Measurements from ENCODE around the gene KIF26B.

KIF26B gene

GRCh38 chr1:245556057-245556456, 401.3 kb downstream of the KIF26B start:
- no peak overlapping the region for H3K4me3 Mint-ChIP-seq
- no peaks in the 10 kb centered on the region for H3K36me3 Mint-ChIP-seq
- DNase-seq: no peak
- H3K27ac Mint-ChIP-seq: no peak overlapping the region
- no peaks in the 10 kb centered on the region for H3K4me1 Mint-ChIP-seq
- peaks cover 10 to 13% of the 10 kb centered on the region in 2 donors for H3K27me3 Mint-ChIP-seq
- H3K9me3 Mint-ChIP-seq: peaks cover 0 to 2% of the 10 kb centered on the region in 2 donors
- ATAC-seq (replicated peaks): no peak

GRCh38 chr1:245558069-245558468, 403.3 kb downstream of the KIF26B start:
- Mint-ChIP-seq H3K27ac (no peak overlapping the region), H3K4me1 (no peaks in the 10 kb centered on the region), H3K36me3 (no peaks in the 10 kb centered on the region), H3K9me3 (no peaks in the 10 kb centered on the region), H3K27me3 (peaks cover 9 to 10% of the 10 kb centered on the region in 2 donors), H3K4me3 (no peak overlapping the region)
- ATAC-seq (replicated peaks) (no peak), DNase-seq (no peak)

GRCh38 chr1:245560316-245560859, 405.6 kb downstream of the KIF26B start:
- Mint-ChIP-seq H3K27ac (no peak overlapping the region), H3K36me3 (no peaks in the 10 kb centered on the region), H3K4me3 (no peak overlapping the region), H3K27me3 (peaks cover 5 to 9% of the 10 kb centered on the region in 2 donors), H3K9me3 (no peaks in the 10 kb centered on the region), H3K4me1 (no peaks in the 10 kb centered on the region)
- DNase-seq: no peak
- no peak for ATAC-seq (replicated peaks)

GRCh38 chr1:245561665-245562234, 407.0 kb downstream of the KIF26B start:
- Mint-ChIP-seq H3K27ac (no peak overlapping the region), H3K4me1 (no peaks in the 10 kb centered on the region), H3K4me3 (no peak overlapping the region), H3K36me3 (no peaks in the 10 kb centered on the region), H3K9me3 (peaks cover 0 to 4% of the 10 kb centered on the region in 2 donors), H3K27me3 (peaks cover 5% of the 10 kb centered on the region in 2 donors)
- no peak for ATAC-seq (replicated peaks)
- DNase-seq: no peak

- Mint-ChIP-seq H3K27ac (no peak overlapping the region), H3K4me1 (no peaks in the 10 kb centered on the region), H3K27me3 (peaks cover 0 to 4% of the 10 kb centered on the region in 2 donors), H3K9me3 (peaks cover 0 to 4% of the 10 kb centered on the region in 2 donors), H3K4me3 (no peak overlapping the region), H3K36me3 (no peaks in the 10 kb centered on the region)
- ATAC-seq (replicated peaks) (no peak), DNase-seq (no peak)
Observed at GRCh38 chr1:245566134-245566533, 411.3 kb downstream of the KIF26B start.

GRCh38 chr1:245566952-245567351, 412.2 kb downstream of the KIF26B start:
- Mint-ChIP-seq H3K27ac (no peak overlapping the region), H3K9me3 (peaks cover 0 to 4% of the 10 kb centered on the region in 2 donors), H3K4me3 (no peak overlapping the region), H3K27me3 (peaks cover 0 to 7% of the 10 kb centered on the region in 2 donors), H3K4me1 (no peaks in the 10 kb centered on the region), H3K36me3 (no peaks in the 10 kb centered on the region)
- DNase-seq: no peak
- no peak for ATAC-seq (replicated peaks)

GRCh38 chr1:245571815-245572294, 417.1 kb downstream of the KIF26B start:
- Mint-ChIP-seq H3K27me3 (peaks cover 5 to 7% of the 10 kb centered on the region in 2 donors), H3K36me3 (no peaks in the 10 kb centered on the region), H3K4me3 (no peak overlapping the region), H3K9me3 (no peaks in the 10 kb centered on the region), H3K27ac (no peak overlapping the region), H3K4me1 (no peaks in the 10 kb centered on the region)
- ATAC-seq (replicated peaks) (no peak), DNase-seq (no peak)

- no peak overlapping the region for H3K4me3 Mint-ChIP-seq
- DNase-seq (no peak), ATAC-seq (replicated peaks) (no peak)
Observed at GRCh38 chr1:245572709-245573108, 417.9 kb downstream of the KIF26B start.

GRCh38 chr1:245575710-245576109, 420.9 kb downstream of the KIF26B start:
- ATAC-seq (replicated peaks) (no peak), DNase-seq (no peak)
- no peak overlapping the region for H3K27ac Mint-ChIP-seq
- no peaks in the 10 kb centered on the region for H3K4me1 Mint-ChIP-seq
- H3K4me3 Mint-ChIP-seq: no peak overlapping the region
- H3K9me3 Mint-ChIP-seq: no peaks in the 10 kb centered on the region
- no peaks in the 10 kb centered on the region for H3K36me3 Mint-ChIP-seq
- peaks cover 19 to 28% of the 10 kb centered on the region in 2 donors for H3K27me3 Mint-ChIP-seq

More at GRCh38 chr1:245572709-245573108, 417.9 kb downstream of the KIF26B start:
- Mint-ChIP-seq H3K27ac (no peak overlapping the region), H3K9me3 (no peaks in the 10 kb centered on the region), H3K27me3 (peaks cover 12 to 13% of the 10 kb centered on the region in 2 donors), H3K4me1 (no peaks in the 10 kb centered on the region), H3K36me3 (no peaks in the 10 kb centered on the region)

- Mint-ChIP-seq H3K4me3 (no peak overlapping the region), H3K27ac (no peak overlapping the region), H3K4me1 (no peaks in the 10 kb centered on the region), H3K9me3 (no peaks in the 10 kb centered on the region), H3K36me3 (no peaks in the 10 kb centered on the region), H3K27me3 (peaks cover 13 to 30% of the 10 kb centered on the region in 2 donors)
- no peak for DNase-seq
- no peak for ATAC-seq (replicated peaks)
Observed at GRCh38 chr1:245576323-245576722, 421.5 kb downstream of the KIF26B start.

GRCh38 chr1:245577191-245578157, 422.7 kb downstream of the KIF26B start:
- no peaks in the 10 kb centered on the region for H3K4me1 Mint-ChIP-seq
- no peak overlapping the region for H3K27ac Mint-ChIP-seq
- H3K9me3 Mint-ChIP-seq: no peaks in the 10 kb centered on the region
- ATAC-seq (replicated peaks) (no peak), DNase-seq (no peak)
- no peaks in the 10 kb centered on the region for H3K36me3 Mint-ChIP-seq
- peaks cover 12 to 30% of the 10 kb centered on the region in 2 donors for H3K27me3 Mint-ChIP-seq
- no peak overlapping the region for H3K4me3 Mint-ChIP-seq

- ATAC-seq (replicated peaks) (no peak), DNase-seq (no peak)
- H3K27me3 Mint-ChIP-seq: peaks cover 12 to 35% of the 10 kb centered on the region in 2 donors
- no peaks in the 10 kb centered on the region for H3K4me1 Mint-ChIP-seq
- H3K9me3 Mint-ChIP-seq: no peaks in the 10 kb centered on the region
- no peak overlapping the region for H3K4me3 Mint-ChIP-seq
- H3K36me3 Mint-ChIP-seq: no peaks in the 10 kb centered on the region
- H3K27ac Mint-ChIP-seq: no peak overlapping the region
Observed at GRCh38 chr1:245578308-245578707, 423.5 kb downstream of the KIF26B start.

GRCh38 chr1:245578771-245579170, 424.0 kb downstream of the KIF26B start:
- no peaks in the 10 kb centered on the region for H3K9me3 Mint-ChIP-seq

GRCh38 chr1:245579881-245580280, 425.1 kb downstream of the KIF26B start:
- Mint-ChIP-seq H3K36me3 (no peaks in the 10 kb centered on the region), H3K4me3 (no peak overlapping the region), H3K4me1 (no peaks in the 10 kb centered on the region), H3K27me3 (peaks cover 12 to 35% of the 10 kb centered on the region in 2 donors), H3K9me3 (no peaks in the 10 kb centered on the region), H3K27ac (no peak overlapping the region)
- ATAC-seq (replicated peaks) (no peak), DNase-seq (no peak)

More at GRCh38 chr1:245578771-245579170, 424.0 kb downstream of the KIF26B start:
- ATAC-seq (replicated peaks) (no peak), DNase-seq (no peak)
- H3K4me1 Mint-ChIP-seq: no peaks in the 10 kb centered on the region
- H3K27me3 Mint-ChIP-seq: peaks cover 12 to 35% of the 10 kb centered on the region in 2 donors
- H3K36me3 Mint-ChIP-seq: no peaks in the 10 kb centered on the region
- no peak overlapping the region for H3K4me3 Mint-ChIP-seq
- H3K27ac Mint-ChIP-seq: no peak overlapping the region

Measured in stimulated activated naive B cell treated with anti-CD40 and anti-IgM and Interleukin-4, amounts not matched to agents 10 μg/mL and 1 μg/mL and 100 μg/mL, for 72 hours (primary cell).